IMR-90 (cell line): ENCODE measurements around the gene FAM228B. TPM values are rescaled to one million over a fixed set of nuclear protein-coding genes. Genes with fewer than 3 reads are reported as not detected.

ENCODE experiments used
- ATAC-seq: fragments of 200-7000 bp; cut with Tn5 transposase; 2 replicates; pipeline ENCODE4 v1.9.1; 2020; ENCODE audit warnings: low read depth, mild to moderate bottlenecking, moderate library complexity
- BruUV-seq: library from RNA; stranded (reverse); fragments of 400-500 nt; replicated peaks from 2 replicates; lab custom pipeline; 2021; lab: Mats Ljungman, UMichigan
- CTCF ChIA-PET: fragments of 300-600 bp; formaldehyde crosslinking; extraction: SDS; loops from one replicate; lab custom pipeline; 2021; ENCODE audit warnings: antibody characterized with exemption; lab: Yijun Ruan, JAX
- POLR2A ChIA-PET: fragments of 300-600 bp; sonication (Branson Sonifier 250); formaldehyde crosslinking; loops from one replicate; lab custom pipeline; 2022; ENCODE audit warnings: antibody characterized with exemption; ENCODE audit not compliant: unreplicated experiment; lab: Charles Lee
- DNase-seq: peaks from one replicate; pipeline ENCODE4 v3.0.0; 2013
- H2AFZ ChIP-seq: replicated peaks from 2 replicates; pipeline ENCODE3; 2013; ENCODE audit warnings: low read length, mild to moderate bottlenecking; ENCODE audit not compliant: poor library complexity
- H2AK5ac ChIP-seq: 2 replicates; pipeline ENCODE4 v1.6.1; 2013; ENCODE audit warnings: low read depth, low read length, inconsistent platforms
- H2AK9ac ChIP-seq: replicated peaks from 2 replicates; pipeline ENCODE3; 2013; ENCODE audit warnings: mild to moderate bottlenecking, low read depth, low read length, moderate library complexity; ENCODE audit not compliant: poor library complexity
- H2BK120ac ChIP-seq: 2 replicates; pipeline ENCODE4 v1.6.1; 2013; ENCODE audit warnings: low read depth, low read length, inconsistent platforms
- H2BK15ac ChIP-seq: 3 replicates; pipeline ENCODE4 v1.6.1; 2013; ENCODE audit warnings: low read depth, low read length, inconsistent platforms
- H2BK20ac ChIP-seq: 2 replicates; pipeline ENCODE4 v1.6.1; 2013; ENCODE audit warnings: low read depth, mild to moderate bottlenecking, inconsistent platforms, low read length, moderate library complexity
- H2BK5ac ChIP-seq: 2 replicates; pipeline ENCODE4 v1.6.1; 2013; ENCODE audit warnings: mild to moderate bottlenecking, low read depth, low read length, inconsistent platforms; ENCODE audit not compliant: poor library complexity, severe bottlenecking
- H3K14ac ChIP-seq: replicated peaks from 2 replicates; pipeline ENCODE4 v1.6.1; 2013; ENCODE audit warnings: low read depth, low read length, inconsistent platforms
- H3K18ac ChIP-seq: 2 replicates; pipeline ENCODE4 v1.6.1; 2013; ENCODE audit warnings: low read depth, low read length, control low read depth
- H3K23ac ChIP-seq: 2 replicates; pipeline ENCODE4 v1.6.1; 2013; ENCODE audit warnings: low read depth, low read length, inconsistent platforms
- H3K27ac ChIP-seq: 2 replicates; pipeline ENCODE4 v1.5.1; 2013; ENCODE audit warnings: mild to moderate bottlenecking, control low read depth, low read length; ENCODE audit not compliant: insufficient read depth
- H3K27me3 ChIP-seq: 2 replicates; pipeline ENCODE4 v1.6.1; 2013; ENCODE audit warnings: low read length; ENCODE audit not compliant: control insufficient read depth, insufficient read depth
- H3K36me3 ChIP-seq: 2 replicates; pipeline ENCODE4 v1.6.1; 2013; ENCODE audit warnings: low read length, mixed read lengths; ENCODE audit not compliant: control insufficient read depth, insufficient read depth
- H3K4ac ChIP-seq: 2 replicates; pipeline ENCODE4 v1.6.1; 2013; ENCODE audit warnings: low read depth, low read length, inconsistent platforms
- H3K4me1 ChIP-seq: 2 replicates; pipeline ENCODE4 v1.6.1; 2013; ENCODE audit warnings: low read length, mixed read lengths; ENCODE audit not compliant: control insufficient read depth, insufficient read depth
- H3K4me2 ChIP-seq: 2 replicates; pipeline ENCODE4 v1.6.1; 2013; ENCODE audit warnings: low read depth, mild to moderate bottlenecking, control low read depth, low read length, moderate library complexity
- H3K4me3 ChIP-seq: 2 replicates; pipeline ENCODE4 v1.5.1; 2013; ENCODE audit warnings: low read depth, mild to moderate bottlenecking, control low read depth, low read length, moderate library complexity; ENCODE audit not compliant: insufficient read depth
- H3K56ac ChIP-seq: 2 replicates; pipeline ENCODE4 v1.6.1; 2013; ENCODE audit warnings: low read length, inconsistent platforms; ENCODE audit not compliant: insufficient read depth; ENCODE audit errors: extremely low read depth
- H3K79me1 ChIP-seq, 2 experiments: 2 replicates each; pipeline ENCODE4 v1.6.1; 2013; ENCODE audit warnings: low read length in 2 of 2, inconsistent platforms in 1 of 2, low read depth in 1 of 2
- H3K9ac ChIP-seq: 2 replicates; pipeline ENCODE4 v1.6.1; 2013; ENCODE audit warnings: low read depth, low read length, control low read depth
- H3K9me1 ChIP-seq: 2 replicates; pipeline ENCODE4 v1.6.1; 2013; ENCODE audit warnings: low read length, inconsistent platforms; ENCODE audit not compliant: insufficient read depth
- H3K9me3 ChIP-seq: 2 replicates; pipeline ENCODE4 v1.6.1; 2013; ENCODE audit warnings: low read length; ENCODE audit not compliant: control insufficient read depth, insufficient read depth
- H4K20me1 ChIP-seq: 2 replicates; pipeline ENCODE4 v1.6.1; 2013; ENCODE audit warnings: low read length, inconsistent platforms; ENCODE audit not compliant: insufficient read depth
- H4K5ac ChIP-seq: 2 replicates; pipeline ENCODE4 v1.6.1; 2013; ENCODE audit warnings: mild to moderate bottlenecking, low read depth, low read length, control low read depth
- H4K8ac ChIP-seq, 2 experiments: 2 replicates each; pipeline ENCODE4 v1.6.1; 2013; ENCODE audit warnings: low read depth in 2 of 2, low read length in 2 of 2, control low read depth in 1 of 2, inconsistent platforms in 1 of 2
- H4K91ac ChIP-seq: 2 replicates; pipeline ENCODE4 v1.6.1; 2013; ENCODE audit warnings: low read depth, low read length, inconsistent platforms; ENCODE audit not compliant: insufficient read depth
- BHLHE40 ChIP-seq: fragments of 150-350 bp; IDR thresholded peaks from 2 replicates; pipeline ENCODE4 v1.6.1; 2016; ENCODE audit warnings: mild to moderate bottlenecking, low read depth, low read length
- CEBPB ChIP-seq: IDR thresholded peaks from 2 replicates; pipeline ENCODE4 v1.6.1; 2012; ENCODE audit warnings: low read depth, low read length, improper control_type of control experiment
- CTCF ChIP-seq: conservative IDR thresholded peaks from 2 replicates; pipeline ENCODE4 v1.5.1; 2012; ENCODE audit warnings: mild to moderate bottlenecking, low read depth, low read length, improper control_type of control experiment
- FOS ChIP-seq: fragments of 150-350 bp; IDR thresholded peaks from 2 replicates; pipeline ENCODE4 v1.6.1; 2016; ENCODE audit warnings: low read depth, low read length
- MAZ ChIP-seq: IDR thresholded peaks from 2 replicates; pipeline ENCODE4 v1.6.1; 2012; ENCODE audit warnings: low read depth, mild to moderate bottlenecking, low read length, improper control_type of control experiment, moderate library complexity, borderline replicate concordance
- NFE2L2 ChIP-seq: fragments of 150-350 bp; IDR thresholded peaks from 2 replicates; pipeline ENCODE4 v1.6.1; 2016; ENCODE audit warnings: low read depth, mild to moderate bottlenecking, low read length
- POLR2A ChIP-seq: IDR thresholded peaks from 2 replicates; pipeline ENCODE4 v1.6.1; 2012; ENCODE audit warnings: mild to moderate bottlenecking, low read depth, low read length
- RAD21 ChIP-seq: IDR thresholded peaks from 2 replicates; pipeline ENCODE4 v1.6.1; 2012; ENCODE audit warnings: low read length, improper control_type of control experiment
- RCOR1 ChIP-seq: IDR thresholded peaks from 2 replicates; pipeline ENCODE4 v1.6.1; 2012; ENCODE audit warnings: mild to moderate bottlenecking, low read length, improper control_type of control experiment; ENCODE audit not compliant: insufficient replicate concordance
- RFX5 ChIP-seq: IDR thresholded peaks from 2 replicates; pipeline ENCODE4 v1.8.0; 2012; ENCODE audit warnings: low read depth, mild to moderate bottlenecking, low read length, moderate library complexity
- SMC3 ChIP-seq: fragments of 150-350 bp; IDR thresholded peaks from 2 replicates; pipeline ENCODE4 v1.6.1; 2016; ENCODE audit warnings: low read depth, mild to moderate bottlenecking, antibody characterized with exemption, low read length, moderate library complexity
- USF2 ChIP-seq: fragments of 150-350 bp; IDR thresholded peaks from 2 replicates; pipeline ENCODE4 v1.6.1; 2017; ENCODE audit warnings: mild to moderate bottlenecking, antibody characterized with exemption, low read length, low read depth
- WGBS, 2 experiments: methylation state at CpG; one replicate each; pipeline versions ENCODE4 v1.1.5 to v1.1.7; 2013; ENCODE audit warnings: missing lambda C conversion rate in 2 of 2; ENCODE audit not compliant: insufficient read length in 1 of 2; ENCODE audit errors: extremely low coverage in 2 of 2; 5-methylcytosine and 5-hydroxymethylcytosine counted together
- dilution Hi-C: fragments of 300-500 bp; cut with HindIII; formaldehyde crosslinking; loops from one replicate; pipeline ENCODE4 v1.14.3; 2018; ENCODE audit warnings: low sequenced_read_pairs; ENCODE audit not compliant: unreplicated experiment
- in situ Hi-C: fragments of 300-500 bp; cut with MboI; formaldehyde crosslinking; loops from 3 replicates; pipeline ENCODE4 v1.14.3; 2019; ENCODE audit warnings: low sequenced_read_pairs, inconsistent platforms, mixed read lengths
- intact Hi-C: fragments of 100-400 bp; cut with micrococcal nuclease; formaldehyde crosslinking; loops from 2 replicates; pipeline ENCODE4 v1.10.0; 2022
- polyA plus RNA-seq, 3 experiments: library from polyadenylated mRNA; depleted of rRNA; stranded (reverse); fragments of >200 nt; gene quantifications; 2 replicates each; pipeline ENCODE4 v1.2.3, GENCODE V29; 2012; ENCODE audit warnings: low replicate concordance in 1 of 3
- total RNA-seq: library from RNA; depleted of rRNA; stranded (reverse); fragments of >200 nt; gene quantifications from 2 replicates; pipeline ENCODE4 v1.2.3, GENCODE V29; 2012

Gene FAM228B
- total and polyA plus RNA-seq, 2 of the 4 experiments (the other 2 are of a cell fraction), result 2.0 to 2.9 TPM

- Histone ChIP-seq H4K20me1 (no peaks in the 10 kb centered on the region), H3K4me1 (no peaks in the 10 kb centered on the region), H3K4me3 (no peak overlapping the region), H4K8ac (no peak overlapping the region), H3K27ac (no peak overlapping the region), H3K79me1 (no peaks in the 10 kb centered on the region), H2AFZ (no peak overlapping the region), H3K36me3 (no peaks in the 10 kb centered on the region; the same call in 1 of the 2 replicates), H3K4me2 (no peak overlapping the region), H2BK5ac (no peak overlapping the region), H3K14ac (no peak overlapping the region), H3K9ac (no peak overlapping the region), H4K91ac (no peak overlapping the region), H3K9me3 (peaks cover 8% of the 10 kb centered on the region), H3K23ac (no peak overlapping the region), H3K27me3 (no peaks in the 10 kb centered on the region), H2AK9ac (no peak overlapping the region), H2BK120ac (no peak overlapping the region), H2BK15ac (no peak overlapping the region), H3K9me1 (no peaks in the 10 kb centered on the region), H3K4ac (no peak overlapping the region), H4K5ac (no peak overlapping the region), H2BK20ac (no peak overlapping the region), H2AK5ac (no peak overlapping the region), H3K56ac (no peak overlapping the region), H3K18ac (no peak overlapping the region)
- ATAC-seq (no peak), DNase-seq (no peak)
- intact Hi-C loops (no loop called here), in situ Hi-C loops (no loop called here), dilution Hi-C loops (no loop called here)
- BruUV-seq, result no TSS peak
- TF ChIP-seq RAD21 (no peak), NFE2L2 (no peak), RFX5 (no peak), BHLHE40 (no peak), CTCF (no peak), SMC3 (no peak), CEBPB (no peak), USF2 (no peak), MAZ (no peak), FOS (no peak), RCOR1 (no peak), POLR2A (no peak)
- CTCF ChIA-PET, result interaction anchor here (0.6 to 1.2 kb wide), 2 partner anchors 26 to 63 kb away, joined by 3 to 5 read pairs; partner anchors contain the start of gene TP53I3
- POLR2A ChIA-PET, result interaction anchor here (0.6 kb wide), 1 partner anchor 20 kb away, joined by 4 read pairs; no protein-coding TSS in a partner anchor
- WGBS, 2 experiments, result no CpG with 5 or more reads among the region's 7 CpGs
Observed at GRCh38 chr2:24110660-24111303, 12.5 kb upstream of the FAM228B start.
